Erythroblast (primary cell): ENCODE data around the gene LCE4A.

ENCODE experiments used
- GATA1 ChIP-seq: IDR thresholded peaks from 2 replicates; pipeline ENCODE4 v1.6.1; 2011; ENCODE audit warnings: low read depth, mild to moderate bottlenecking, control low read depth, low read length, moderate library complexity
- POLR2A ChIP-seq: IDR thresholded peaks from 2 replicates; pipeline ENCODE4 v1.6.1; 2011; ENCODE audit warnings: mild to moderate bottlenecking, low read length

DNA sequence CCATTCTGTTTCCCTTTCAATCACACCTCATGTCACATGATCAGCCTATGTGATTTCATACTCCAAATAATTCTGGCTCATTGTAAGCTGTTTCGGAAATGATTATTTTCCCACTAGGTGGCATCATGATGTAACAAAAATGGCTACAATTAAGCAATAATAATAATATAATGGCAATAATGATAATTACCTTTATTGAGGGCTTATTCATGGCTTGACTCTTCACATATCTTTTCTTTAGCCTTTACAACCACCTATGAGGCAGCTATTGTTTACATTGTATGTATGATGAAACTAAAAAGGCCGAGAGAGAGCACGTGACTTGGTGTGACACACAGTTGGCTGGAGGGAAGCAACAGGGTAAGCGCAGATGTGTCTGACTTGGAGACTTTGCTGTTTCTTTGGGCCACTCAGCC is 37.3 kb downstream of the LCE4A start:
- TF ChIP-seq POLR2A (no peak), GATA1 (no peak)
